Measurements from ENCODE around the gene PPIL4.

GRCh38 chr6:149456311-149457021 lies 89.4 kb downstream of the PPIL4 start:
- TF ChIP-seq POLR2A (IDR thresholded peaks at IDR 0.05; ENCODE audit: low read depth) (no peak), CTCF (IDR thresholded peaks at IDR 0.05) (no peak)

Measured in esophagus muscularis mucosa (tissue), 3 donors.